GM12878 (cell line): Measurements from ENCODE around the gene PCSK5. TPM values are rescaled to one million over a fixed set of nuclear protein-coding genes. Genes with fewer than 3 reads are reported as not detected.

Experiments used
- ATAC-seq: fragments of 200-7000 bp; cut with Tn5 transposase; 3 replicates; pipeline ENCODE4 v1.9.1; 2020; ENCODE audit warnings: mild to moderate bottlenecking, moderate library complexity
- BruUV-seq: library from RNA; stranded (reverse); fragments of 400-500 nt; replicated peaks from 2 replicates; lab custom pipeline; 2021; lab: Mats Ljungman, UMichigan
- CTCF ChIA-PET: fragments of 300-600 bp; sonication (Branson Sonifier 250); formaldehyde crosslinking; extraction: SDS; loops from one replicate; lab custom pipeline; 2021; ENCODE audit warnings: inconsistent platforms; lab: Yijun Ruan, JAX
- POLR2A ChIA-PET: fragments of 350-600 bp; formaldehyde crosslinking; extraction: SDS; loops from one replicate; lab custom pipeline; 2021; ENCODE audit warnings: inconsistent platforms; lab: Charles Lee
- RAD21 ChIA-PET: fragments of 300-600 bp; sonication (Branson Sonifier 250); formaldehyde crosslinking; loops from one replicate; lab custom pipeline; 2023; ENCODE audit warnings: antibody characterized with exemption; ENCODE audit not compliant: unreplicated experiment; lab: Charles Lee
- SMC1A ChIA-PET: fragments of 300-600 bp; sonication (Branson Sonifier 250); formaldehyde crosslinking; loops from one replicate; lab custom pipeline; 2023; ENCODE audit not compliant: unreplicated experiment, uncharacterized antibody; lab: Charles Lee
- DNase-seq: peaks from one replicate; pipeline ENCODE4 v3.0.0-alpha.2; 2011; ENCODE audit warnings: low read depth, low spot score
- FAIRE-seq: peaks from 3 replicates; lab custom pipeline; 2011; peaks lifted over from hg19 to GRCh38; lab: Jason Lieb, UNC
- H2AFZ ChIP-seq: 2 replicates; pipeline ENCODE4 v1.6.0; 2011; ENCODE audit warnings: low read depth, low read length, control low read depth; ENCODE audit not compliant: control insufficient read depth
- H3K27ac ChIP-seq: 2 replicates; pipeline ENCODE4 v1.5.1; 2011; ENCODE audit warnings: control low read depth; ENCODE audit not compliant: control insufficient read depth, insufficient read depth
- H3K27me3 ChIP-seq, 2 experiments: replicated peaks in 1 of 2; 2 replicates each; pipeline versions ENCODE4 v1.6.0 to v1.6.1; 2011; ENCODE audit warnings: low read length in 1 of 2; ENCODE audit not compliant: control insufficient read depth in 2 of 2, insufficient read depth in 2 of 2
- H3K36me3 ChIP-seq, 2 experiments: 2 replicates each; pipeline ENCODE4 v1.5.1; 2011; ENCODE audit warnings: low read length in 1 of 2; ENCODE audit not compliant: control insufficient read depth in 2 of 2, insufficient read depth in 2 of 2
- H3K4me1 ChIP-seq: 2 replicates; pipeline ENCODE4 v1.6.1; 2011; ENCODE audit warnings: mild to moderate bottlenecking, low read length, moderate library complexity, mixed read lengths; ENCODE audit not compliant: control insufficient read depth, insufficient read depth
- H3K4me2 ChIP-seq: 2 replicates; pipeline ENCODE4 v1.6.0; 2011; ENCODE audit warnings: control low read depth; ENCODE audit not compliant: control insufficient read depth, insufficient read depth
- H3K4me3 ChIP-seq: fragments of 200-600 bp; sonication (generic); 2 replicates; pipeline ENCODE4 v1.5.1; 2016
- H3K79me2 ChIP-seq: 2 replicates; pipeline ENCODE4 v1.6.0; 2011; ENCODE audit warnings: low read length; ENCODE audit not compliant: control insufficient read depth, insufficient read depth
- H3K9ac ChIP-seq: 2 replicates; pipeline ENCODE4 v1.8.0; 2011; ENCODE audit warnings: low read length, control low read depth, mixed read lengths; ENCODE audit not compliant: control insufficient read depth, insufficient read depth
- H3K9me3 ChIP-seq: replicated peaks from 3 replicates; pipeline ENCODE4 v1.5.1; 2011; ENCODE audit warnings: mild to moderate bottlenecking, low read length; ENCODE audit not compliant: control insufficient read depth, insufficient read depth
- H4K20me1 ChIP-seq: 2 replicates; pipeline ENCODE4 v1.6.0; 2011; ENCODE audit not compliant: control insufficient read depth, insufficient read depth
- E4F1 ChIP-seq: fragments of 450-650 bp; IDR thresholded peaks from 2 replicates; pipeline ENCODE4 v1.6.1; 2018; ENCODE audit warnings: borderline replicate concordance, mild to moderate bottlenecking; ENCODE audit not compliant: partially characterized antibody
- FOXM1 ChIP-seq: IDR thresholded peaks from 2 replicates; pipeline ENCODE4 v1.6.1; 2012; ENCODE audit warnings: low read depth, mild to moderate bottlenecking, inconsistent platforms, low read length, moderate library complexity
- HDGF ChIP-seq: fragments of 450-650 bp; IDR thresholded peaks from 2 replicates; pipeline ENCODE4 v1.6.1; 2016; ENCODE audit warnings: antibody characterized with exemption
- IKZF2 ChIP-seq, 2 experiments: fragments of 450-650 bp; IDR thresholded peaks; 2 replicates each; pipeline ENCODE4 v1.6.1; 2017; ENCODE audit warnings: mild to moderate bottlenecking in 2 of 2, moderate library complexity in 2 of 2
- JUND ChIP-seq: IDR thresholded peaks from 2 replicates; pipeline ENCODE4 v1.6.1; 2012; ENCODE audit warnings: low read depth, mild to moderate bottlenecking, low read length, improper control_type of control experiment, moderate library complexity
- MLLT1 ChIP-seq: fragments of 450-650 bp; IDR thresholded peaks from 2 replicates; pipeline ENCODE4 v1.6.1; 2016; ENCODE audit warnings: mild to moderate bottlenecking
- NFYA ChIP-seq: IDR thresholded peaks from 2 replicates; pipeline ENCODE4 v1.6.1; 2011; ENCODE audit warnings: low read depth, mild to moderate bottlenecking, low read length, improper control_type of control experiment, borderline replicate concordance
- REST ChIP-seq: IDR thresholded peaks from 2 replicates; pipeline ENCODE4 v1.6.1; 2012; ENCODE audit warnings: mild to moderate bottlenecking, low read depth, low read length
- WRNIP1 ChIP-seq: IDR thresholded peaks from 2 replicates; pipeline ENCODE4 v1.6.1; 2011; ENCODE audit warnings: low read depth, low read length, improper control_type of control experiment, borderline replicate concordance
- ZNF274 ChIP-seq: IDR thresholded peaks from one replicate; pipeline ENCODE4 v1.8.0; 2011; ENCODE audit not compliant: insufficient read length, insufficient read depth
- WGBS: methylation state at CpG from one replicate; pipeline ENCODE4 v1.1.6; 2016; ENCODE audit warnings: low lambda C conversion rate; ENCODE audit not compliant: insufficient replicate concordance, insufficient coverage; ENCODE audit errors: missing lambda C conversion rate; 5-methylcytosine and 5-hydroxymethylcytosine counted together
- in situ Hi-C: fragments of 300-500 bp; cut with MboI; formaldehyde crosslinking; loops from 9 replicates; pipeline ENCODE4 v1.14.3; 2018; ENCODE audit warnings: mixed read lengths
- intact Hi-C: fragments of 100-400 bp; cut with micrococcal nuclease; formaldehyde crosslinking; loops from one replicate; pipeline ENCODE4 v1.14.2; 2022; ENCODE audit not compliant: unreplicated experiment
- polyA plus RNA-seq, 11 experiments: library from polyadenylated mRNA; depleted of rRNA in 4 of 11; unstranded in 6 of 11; stranded (reverse) in 5 of 11; fragments of >200 nt; fragmentation: Nextera tagmentation in 4 of 11; fragmentation: Illumina TruSeq in 1 of 11; extraction: Ambion mirVana in 4 of 11; extraction: Trizol in 1 of 11; gene quantifications; 1 replicate in 1 of 11; 2 replicates in 10 of 11; pipeline versions ENCODE4 v1.2.1 to v1.2.3, GENCODE V29; 2011 to 2016; ENCODE audit warnings: inconsistent platforms in 2 of 11, missing spikeins in 2 of 11, low read depth in 1 of 11
- total RNA-seq, 4 experiments: library from RNA; depleted of rRNA in 3 of 4; stranded (reverse); fragments of >200 nt in 3 of 4; fragmentation: Illumina TruSeq in 1 of 4; extraction: Trizol in 1 of 4; gene quantifications; 2 replicates each; pipeline versions ENCODE4 v1.2.1 to v1.2.3, GENCODE V29; 2013 to 2021
- TF ChIP-seq, protein P1 (sequence below): IDR thresholded peaks from 2 replicates; pipeline ENCODE4 v1.6.1; 2012; ENCODE audit warnings: low read length, inconsistent platforms

The PCSK5 gene
- total and polyA plus RNA-seq, 10 of the 15 experiments (the other 5 are each of a cell fraction or from before 2014, with no cell fraction given), result 0.01 to 0.13 (median 0.04) TPM; not detected in 3

DNA sequence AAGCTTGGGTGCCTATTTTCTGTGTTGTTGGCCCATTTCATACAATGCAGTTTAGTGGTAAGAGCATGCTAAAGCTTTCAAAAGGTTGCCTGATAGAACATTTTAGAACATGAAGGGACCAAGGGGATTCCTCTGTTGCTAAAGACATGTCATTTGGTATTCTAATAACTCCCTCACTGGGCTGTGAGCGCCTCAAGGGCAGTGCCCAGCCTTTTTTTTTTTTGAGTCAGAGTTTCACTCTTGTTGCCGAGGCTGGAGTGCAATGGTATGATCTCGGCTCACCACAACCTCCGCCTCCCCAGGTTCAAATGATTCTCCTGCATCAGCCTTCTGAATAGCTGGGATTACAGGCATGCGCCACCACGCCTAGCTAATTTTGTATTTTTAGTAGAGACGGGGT lies 77.1 kb downstream of the PCSK5 start:
- in situ Hi-C loops, result no loop called here
- Histone ChIP-seq H3K4me2 (no peak overlapping the region), H3K27me3 (no peaks in the 10 kb centered on the region), H3K9me3 (no peaks in the 10 kb centered on the region), H3K79me2 (no peaks in the 10 kb centered on the region), H3K4me1 (no peaks in the 10 kb centered on the region), H3K27ac (no peak overlapping the region), H4K20me1 (no peaks in the 10 kb centered on the region), H3K9ac (no peak overlapping the region), H3K4me3 (no peak overlapping the region), H3K36me3 (no peaks in the 10 kb centered on the region), H2AFZ (no peak overlapping the region)
- 28% methylated on average over 7 of the region's 7 CpGs for WGBS
- no peak for ATAC-seq
- ChIA-PET CTCF (interaction anchor here (0.8 kb wide), 1 partner anchor 506 kb away, joined by 3 read pairs; no protein-coding TSS in a partner anchor), POLR2A (no interaction called here), SMC1A (no interaction called here), RAD21 (no interaction called here)
- DNase-seq, result no peak
- FAIRE-seq, result no peak
- BruUV-seq, result no TSS peak
- TF ChIP-seq IKZF2 (IDR thresholded peaks at IDR 0.05) (no peak), FOXM1 (no peak), ZNF274 (no peak), E4F1 (no peak), HDGF (no peak), REST (no peak), JUND (no peak), NFYA (no peak), MLLT1 (no peak), WRNIP1 (no peak)
- TF ChIP-seq, protein P1, sequence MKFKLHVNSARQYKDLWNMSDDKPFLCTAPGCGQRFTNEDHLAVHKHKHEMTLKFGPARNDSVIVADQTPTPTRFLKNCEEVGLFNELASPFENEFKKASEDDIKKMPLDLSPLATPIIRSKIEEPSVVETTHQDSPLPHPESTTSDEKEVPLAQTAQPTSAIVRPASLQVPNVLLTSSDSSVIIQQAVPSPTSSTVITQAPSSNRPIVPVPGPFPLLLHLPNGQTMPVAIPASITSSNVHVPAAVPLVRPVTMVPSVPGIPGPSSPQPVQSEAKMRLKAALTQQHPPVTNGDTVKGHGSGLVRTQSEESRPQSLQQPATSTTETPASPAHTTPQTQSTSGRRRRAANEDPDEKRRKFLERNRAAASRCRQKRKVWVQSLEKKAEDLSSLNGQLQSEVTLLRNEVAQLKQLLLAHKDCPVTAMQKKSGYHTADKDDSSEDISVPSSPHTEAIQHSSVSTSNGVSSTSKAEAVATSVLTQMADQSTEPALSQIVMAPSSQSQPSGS, result no peak
- intact Hi-C loops, result no loop called here
